Measurements from ENCODE around the gene TMEM256.

DNA sequence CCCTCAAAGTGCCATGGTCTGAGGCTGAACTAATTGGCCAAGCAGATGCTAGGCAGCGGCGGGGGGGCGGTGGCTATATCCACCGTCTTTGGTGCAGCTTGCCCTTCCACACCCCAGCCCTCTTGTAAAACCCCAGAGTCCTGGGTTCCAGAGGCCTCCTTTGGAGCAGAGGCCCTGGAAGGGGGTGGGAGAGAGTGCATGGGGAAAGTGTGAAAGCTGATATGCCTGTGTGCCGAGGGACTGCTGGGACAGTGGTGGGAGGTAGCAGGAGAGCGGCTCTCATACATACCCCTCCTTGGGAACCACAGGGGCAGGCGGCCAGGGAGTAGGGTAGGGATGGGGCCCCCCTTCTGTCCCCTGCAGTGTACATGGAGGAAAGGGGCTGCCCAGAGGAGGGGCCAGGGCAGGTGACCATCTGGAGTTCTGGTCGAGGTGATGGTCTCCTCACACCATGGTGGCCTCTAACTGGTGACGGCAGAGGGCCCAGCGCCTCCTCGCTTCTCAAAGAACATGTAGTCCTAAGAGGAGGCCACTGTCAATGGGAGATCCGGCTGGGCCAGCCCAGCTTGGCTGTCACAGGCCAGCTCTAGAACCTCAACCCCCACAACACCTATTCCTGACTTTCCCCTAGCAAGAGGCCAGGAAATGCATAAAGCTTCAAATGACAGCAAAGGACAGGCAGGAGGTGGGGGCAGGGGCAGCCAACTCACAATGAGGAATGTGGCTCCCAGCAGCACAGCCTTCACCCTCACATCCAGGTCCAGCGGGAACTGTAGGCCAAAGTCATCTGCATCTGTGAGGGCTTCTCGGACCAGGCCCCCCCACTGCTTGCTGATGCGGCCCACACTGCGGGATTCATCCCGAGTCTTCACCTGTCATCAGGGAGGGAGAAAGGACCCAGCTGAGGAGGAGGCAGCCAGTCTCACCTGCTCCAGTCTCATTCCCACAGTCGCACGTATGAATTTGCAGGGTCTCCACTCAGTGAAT, 13.7 kb downstream of the TMEM256 start:
- TF ChIP-seq EZH2 (IDR thresholded peaks at IDR 0.05; ENCODE audit: borderline replicate concordance, low read depth, low read length, severe bottlenecking), result no peak
- TF ChIP-seq, protein P1, sequence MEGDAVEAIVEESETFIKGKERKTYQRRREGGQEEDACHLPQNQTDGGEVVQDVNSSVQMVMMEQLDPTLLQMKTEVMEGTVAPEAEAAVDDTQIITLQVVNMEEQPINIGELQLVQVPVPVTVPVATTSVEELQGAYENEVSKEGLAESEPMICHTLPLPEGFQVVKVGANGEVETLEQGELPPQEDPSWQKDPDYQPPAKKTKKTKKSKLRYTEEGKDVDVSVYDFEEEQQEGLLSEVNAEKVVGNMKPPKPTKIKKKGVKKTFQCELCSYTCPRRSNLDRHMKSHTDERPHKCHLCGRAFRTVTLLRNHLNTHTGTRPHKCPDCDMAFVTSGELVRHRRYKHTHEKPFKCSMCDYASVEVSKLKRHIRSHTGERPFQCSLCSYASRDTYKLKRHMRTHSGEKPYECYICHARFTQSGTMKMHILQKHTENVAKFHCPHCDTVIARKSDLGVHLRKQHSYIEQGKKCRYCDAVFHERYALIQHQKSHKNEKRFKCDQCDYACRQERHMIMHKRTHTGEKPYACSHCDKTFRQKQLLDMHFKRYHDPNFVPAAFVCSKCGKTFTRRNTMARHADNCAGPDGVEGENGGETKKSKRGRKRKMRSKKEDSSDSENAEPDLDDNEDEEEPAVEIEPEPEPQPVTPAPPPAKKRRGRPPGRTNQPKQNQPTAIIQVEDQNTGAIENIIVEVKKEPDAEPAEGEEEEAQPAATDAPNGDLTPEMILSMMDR (IDR thresholded peaks at IDR 0.05; ENCODE audit: extremely low read depth in 1 of 2, insufficient read depth in 1 of 2, low read depth in 1 of 2, low read length in 2 of 2), result no peak
- no peak for TF ChIP-seq POLR2A (IDR thresholded peaks at IDR 0.05; ENCODE audit: low read depth, low read length)
- TF ChIP-seq JUN (IDR thresholded peaks at IDR 0.05; ENCODE audit: borderline replicate concordance, insufficient read depth, insufficient read length, low read depth), result no peak
- TF ChIP-seq, protein P2, sequence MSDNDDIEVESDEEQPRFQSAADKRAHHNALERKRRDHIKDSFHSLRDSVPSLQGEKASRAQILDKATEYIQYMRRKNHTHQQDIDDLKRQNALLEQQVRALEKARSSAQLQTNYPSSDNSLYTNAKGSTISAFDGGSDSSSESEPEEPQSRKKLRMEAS (IDR thresholded peaks at IDR 0.05; ENCODE audit: insufficient read depth, insufficient read length), result no peak
- TF ChIP-seq POLR2AphosphoS5 (IDR thresholded peaks at IDR 0.05; ENCODE audit: insufficient read depth, low read depth, low read length), result no peak

All from endothelial cell of umbilical vein (primary cell).